ENCODE data around the gene ADAM33.

GRCh38 chr20:3704087-3704486 is 22.3 kb upstream of the ADAM33 start:
- TF ChIP-seq CTCF (IDR thresholded peaks at IDR 0.05) (no peak), EP300 (IDR thresholded peaks at IDR 0.05; ENCODE audit: low read depth) (no peak), POLR2AphosphoS5 (IDR thresholded peaks at IDR 0.05) (no peak), POLR2A (IDR thresholded peaks at IDR 0.05) (no peak)

Measured in transverse colon (tissue), 4 donors.